NCI-H345 treated with DMSO at 0.1 percent for 48 hours (cell line): Measurements from ENCODE around the gene IFT74.
"Not testable (repeated sequence)": the region's sequence is repeated elsewhere in the genome, so short reads cannot be mapped to it uniquely, and the experiment has no call there.

ENCODE experiments used
- DNase-seq: peaks from one replicate; lab custom pipeline; 2025; ENCODE audit not compliant: unreplicated experiment; lab: John Stamatoyannopoulos, UW

Gene IFT74

DNA sequence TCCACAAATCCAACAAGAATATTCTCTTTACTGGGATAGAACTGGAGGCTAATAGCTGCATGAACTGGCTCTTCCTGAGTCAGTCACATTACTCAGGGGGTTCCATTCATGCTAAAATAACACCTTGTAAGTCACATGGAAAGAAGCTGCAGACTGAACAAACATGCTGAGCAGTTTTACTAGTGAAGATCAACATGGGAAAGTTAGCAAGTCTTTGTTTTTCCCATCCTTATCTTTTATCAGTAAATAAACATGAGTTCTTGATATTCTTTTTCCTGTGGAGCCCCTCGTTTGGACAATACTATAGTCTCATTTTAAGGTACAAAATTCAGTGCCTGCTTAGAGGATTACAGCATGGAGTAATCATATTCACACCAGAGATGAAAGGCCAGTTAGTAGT is 109.1 kb downstream of the IFT74 start:
- no peak for DNase-seq

- DNase-seq, result no peak
These were observed 117.9 kb downstream of the IFT74 start for GRCh38 chr9:27073841-27074728.

GRCh38 chr9:27078685-27079084 is 122.5 kb downstream of the IFT74 start:
- DNase-seq, result no peak

- no peak for DNase-seq
These were observed 129.2 kb downstream of the IFT74 start for GRCh38 chr9:27085456-27085855.

DNA sequence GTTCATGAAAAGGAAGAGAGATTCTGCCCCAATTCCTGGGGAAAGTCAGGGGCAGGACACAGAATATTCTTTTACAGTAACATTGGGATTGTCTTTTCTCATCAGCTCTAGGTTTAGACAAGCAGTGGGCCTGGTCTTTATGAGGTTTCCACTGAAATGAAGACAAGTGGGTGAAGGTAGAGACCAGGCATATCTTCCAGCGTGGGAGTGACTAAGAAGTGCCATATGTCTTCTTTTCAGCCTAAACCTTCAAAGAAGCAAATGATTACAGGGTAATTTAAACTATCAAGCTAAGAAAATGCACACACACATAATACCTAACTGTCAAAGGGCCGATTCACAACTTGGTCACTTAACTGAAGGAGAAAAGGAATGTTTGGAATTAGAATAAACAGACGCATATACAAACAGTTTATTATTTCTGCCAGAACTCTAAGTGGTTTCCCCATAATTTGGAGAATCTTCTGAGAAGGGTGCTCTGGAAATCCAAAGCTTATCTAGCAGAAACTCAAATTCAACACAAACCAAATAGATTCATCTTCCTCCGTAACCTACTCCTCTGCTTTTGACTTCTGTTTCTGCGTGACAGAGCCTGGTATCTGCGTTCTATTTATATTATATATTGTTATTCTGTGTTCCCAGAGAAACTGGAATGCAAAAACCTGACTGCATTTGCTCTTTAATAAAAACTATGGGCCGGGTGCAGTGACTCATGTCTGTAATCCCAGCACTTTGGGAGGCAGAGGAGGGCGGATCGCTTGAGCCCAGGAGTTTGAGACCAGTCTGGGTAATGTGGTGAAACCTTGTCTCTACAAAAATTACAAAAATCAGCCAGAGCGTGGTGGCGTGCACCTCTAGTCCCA is 130.8 kb downstream of the IFT74 start:
- DNase-seq, result no peak

DNA sequence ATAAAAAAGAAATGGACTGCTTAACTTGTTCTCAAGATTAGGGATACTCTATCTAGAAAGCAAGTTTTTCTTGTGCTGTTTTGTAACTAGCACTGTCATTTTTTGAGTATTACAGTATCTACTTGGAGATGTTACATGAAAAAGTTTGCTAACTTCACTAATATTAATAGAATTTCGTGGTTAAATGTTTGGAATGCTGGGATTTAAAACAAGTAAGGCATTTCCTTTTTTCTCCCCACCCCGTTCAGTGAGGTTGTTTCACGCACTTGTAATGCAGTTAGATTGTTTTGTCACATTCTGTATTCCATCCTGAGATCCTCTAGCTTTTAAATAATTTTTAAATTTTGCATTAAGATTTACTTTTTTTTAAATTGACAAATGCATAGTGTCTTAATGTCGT is 132.8 kb downstream of the IFT74 start:
- no peak for DNase-seq

DNA sequence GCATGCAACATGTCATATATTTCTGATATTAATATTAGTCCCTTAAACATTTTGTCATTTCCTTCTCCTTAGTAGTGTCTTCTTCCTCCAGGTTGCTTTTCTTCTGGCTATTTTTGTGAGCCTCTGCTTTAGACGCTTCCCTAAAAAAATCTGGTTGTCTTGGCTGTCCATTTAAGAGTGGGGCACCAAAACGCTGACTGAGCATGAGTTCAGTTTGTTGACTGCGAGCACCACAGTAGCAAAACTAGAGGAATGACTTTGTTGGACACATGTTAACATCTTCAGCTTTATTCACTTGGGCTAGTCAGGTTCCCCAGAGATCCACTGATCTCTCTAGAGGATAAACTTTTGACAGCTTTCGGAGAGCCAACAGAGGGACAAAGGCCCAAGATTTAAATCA is 133.5 kb downstream of the IFT74 start:
- no peak for DNase-seq

- DNase-seq, result no peak
These were observed 134.0 kb downstream of the IFT74 start for GRCh38 chr9:27090231-27090630.

- no peak for DNase-seq
These were observed 134.5 kb downstream of the IFT74 start for GRCh38 chr9:27090711-27091110.

DNA sequence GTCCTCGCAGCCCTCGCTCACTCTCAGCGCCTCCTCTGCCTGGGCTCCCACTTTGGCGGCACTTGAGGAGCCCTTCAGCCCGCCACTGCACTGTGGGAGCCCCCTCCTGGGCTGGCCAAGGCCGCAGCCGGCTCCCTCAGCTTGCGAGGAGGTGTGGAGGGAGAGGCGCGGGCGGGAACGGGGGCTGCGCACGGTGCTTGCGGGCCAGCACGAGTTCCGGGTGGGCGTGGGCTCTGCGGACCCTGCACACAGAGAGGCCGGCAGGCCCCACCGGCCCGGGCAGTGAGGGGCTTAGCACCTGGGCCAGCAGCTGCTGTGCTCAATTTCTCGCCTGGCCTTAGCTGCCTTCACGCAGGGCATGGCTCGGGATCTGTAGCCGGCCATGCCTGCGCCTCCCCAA is 136.3 kb downstream of the IFT74 start:
- DNase-seq, result not testable (repeated sequence)

GRCh38 chr9:27093384-27094067 is 137.3 kb downstream of the IFT74 start:
- not testable (repeated sequence) for DNase-seq

DNA sequence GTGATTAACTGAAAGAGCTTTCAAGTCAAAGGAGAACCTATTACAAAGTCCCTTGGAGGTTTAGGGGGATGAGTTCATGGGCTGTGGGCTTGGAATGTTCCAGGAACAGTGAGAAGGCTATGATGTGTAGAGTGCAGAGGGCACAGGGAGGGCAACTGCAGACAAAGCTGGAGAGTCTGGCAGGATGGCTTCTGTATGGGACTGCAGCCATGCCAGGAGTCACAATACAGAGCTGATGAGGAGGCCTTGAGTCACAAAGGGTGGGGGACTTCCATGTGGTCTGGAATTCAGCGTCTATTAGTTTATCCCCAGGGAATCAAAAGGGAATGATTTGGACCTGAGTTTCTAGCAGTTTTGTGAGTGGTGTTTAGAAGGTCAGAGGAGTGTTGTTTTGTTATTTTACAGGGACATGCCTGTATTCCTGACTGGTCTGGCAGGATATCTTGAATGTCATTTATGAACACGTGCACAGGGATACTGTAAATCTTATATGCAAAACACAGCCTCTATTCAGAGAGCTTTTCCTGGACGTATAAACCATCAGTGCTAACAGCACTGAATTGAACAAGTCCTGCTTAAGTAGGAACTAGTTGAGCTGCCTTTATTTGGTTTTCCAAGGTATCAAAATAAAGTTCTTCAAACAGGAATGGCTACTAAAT is 138.6 kb downstream of the IFT74 start:
- no peak for DNase-seq

- DNase-seq, result no peak
These were observed 151.0 kb downstream of the IFT74 start for GRCh38 chr9:27107241-27107640.

- DNase-seq, result no peak
These were observed 152.8 kb downstream of the IFT74 start, which contains the start of gene TEK for GRCh38 chr9:27108981-27109541. Gene TEK (plus strand): TSS chr9:27109225. CDS start chr9:27109591, 366 bp downstream.

DNA sequence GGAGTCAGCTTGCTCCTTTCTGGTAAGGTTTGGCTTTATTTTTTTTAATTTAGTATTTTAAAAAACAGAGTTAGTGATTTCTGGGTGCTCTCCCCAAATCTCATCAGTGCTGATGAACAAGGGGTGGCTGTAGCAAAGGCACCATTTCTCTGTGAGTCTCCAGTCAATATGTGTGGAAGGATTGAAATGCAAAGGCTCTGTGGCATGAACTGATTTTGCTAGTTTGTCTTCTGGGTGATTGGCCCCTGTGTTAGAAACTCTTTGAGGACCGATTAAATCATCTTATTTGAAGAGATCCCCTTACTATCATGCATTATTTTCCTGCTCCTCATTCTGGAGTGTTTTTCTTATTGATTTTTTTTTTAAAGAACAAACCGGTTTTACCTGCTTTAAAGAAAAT is 153.4 kb downstream of the IFT74 start:
- DNase-seq, result no peak

DNA sequence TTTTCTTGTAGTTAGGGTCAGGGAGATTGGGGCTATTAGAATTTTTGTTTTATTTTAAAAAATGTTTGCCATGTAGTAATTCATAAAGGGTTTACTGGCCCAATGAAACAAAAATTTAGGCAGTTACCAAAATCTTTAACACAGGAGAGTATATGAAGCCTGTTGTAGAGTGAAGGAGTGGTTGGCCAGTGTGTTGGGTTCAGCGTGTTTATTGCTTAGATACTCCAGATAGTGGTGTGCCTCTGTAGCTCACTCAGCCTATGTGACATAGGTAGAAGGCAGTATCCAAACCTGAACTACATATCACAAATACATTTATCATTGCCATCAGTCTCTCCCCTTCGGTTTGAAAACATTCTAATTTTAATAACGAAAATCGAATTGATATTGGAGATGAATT is 154.0 kb downstream of the IFT74 start:
- DNase-seq, result no peak

DNA sequence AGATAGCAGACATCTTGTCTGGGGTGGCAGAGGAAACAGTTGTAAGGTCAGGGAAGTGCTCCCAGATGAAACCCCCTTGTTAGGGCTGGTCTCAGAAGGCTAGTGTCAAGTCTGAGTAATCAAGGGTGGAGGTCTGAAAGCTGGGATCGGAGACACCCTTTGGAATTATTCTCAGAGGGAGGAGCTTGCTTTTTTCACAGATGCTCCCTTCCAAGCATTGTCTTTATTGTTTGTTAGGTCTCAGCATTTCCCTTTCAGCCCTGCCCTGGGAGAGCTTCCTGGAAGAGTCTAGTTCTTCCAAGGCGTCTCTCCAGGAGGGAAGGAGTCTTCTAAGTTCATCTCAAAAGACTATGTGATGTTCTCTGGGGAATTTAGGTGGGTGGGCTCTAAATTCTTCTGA is 156.0 kb downstream of the IFT74 start:
- no peak for DNase-seq
